Muscle layer of colon (tissue), 2 donors: Measurements from ENCODE around the gene ITGAE.
"Not testable (repeated sequence)": the region's sequence is repeated elsewhere in the genome, so short reads cannot be mapped to it uniquely, and the experiment has no call there.

ENCODE experiments used
- H3K27ac ChIP-seq: one replicate; pipeline ENCODE4 v1.7.0; 2013; ENCODE audit warnings: low read depth, mild to moderate bottlenecking, low read length, moderate library complexity
- H3K27me3 ChIP-seq, 2 donors: one replicate each; pipeline ENCODE4 v1.7.0; 2013; ENCODE audit warnings: low read length in 2 of 2, mild to moderate bottlenecking in 2 of 2; ENCODE audit not compliant: insufficient read depth in 2 of 2, control insufficient read depth in 1 of 2
- H3K36me3 ChIP-seq: one replicate; pipeline ENCODE4 v1.7.0; 2013; ENCODE audit warnings: mild to moderate bottlenecking, low read length; ENCODE audit not compliant: insufficient read depth
- H3K4me1 ChIP-seq: one replicate; pipeline ENCODE4 v1.7.0; 2013; ENCODE audit warnings: mild to moderate bottlenecking, low read length; ENCODE audit not compliant: insufficient read depth
- H3K4me3 ChIP-seq, 2 donors: one replicate each; pipeline ENCODE4 v1.7.0; 2013; ENCODE audit warnings: low read length in 2 of 2, low read depth in 1 of 2, mild to moderate bottlenecking in 1 of 2, moderate library complexity in 1 of 2
- H3K9ac ChIP-seq: one replicate; pipeline ENCODE4 v1.7.0; 2013; ENCODE audit warnings: low read length
- H3K9me3 ChIP-seq: one replicate; pipeline ENCODE4 v1.7.0; 2013; ENCODE audit warnings: mild to moderate bottlenecking, low read length
- donor health status: abdominal sarcoma.
- donor health status: Adenocarcinoma of cecum.

The ITGAE gene

DNA sequence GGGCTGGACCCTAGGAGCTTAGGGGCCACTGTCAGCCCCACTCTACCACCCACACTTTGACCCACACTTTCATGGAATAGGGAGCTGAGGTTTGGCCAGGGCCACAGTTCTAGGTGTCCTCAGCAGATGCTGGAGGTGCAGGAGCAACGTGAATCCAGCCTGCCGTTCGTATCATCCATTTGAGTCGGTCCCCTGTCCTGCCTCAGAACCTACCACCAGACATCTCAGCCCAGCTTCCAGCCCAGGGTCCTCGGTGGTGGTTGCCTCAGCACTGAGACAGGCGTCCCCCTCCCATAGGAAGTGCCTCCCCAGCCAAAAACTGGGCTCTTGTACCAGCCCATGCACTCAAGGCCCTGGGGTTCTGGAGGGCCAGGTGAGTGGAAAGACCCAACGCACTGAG, 359 bp upstream of the ITGAE start:
- H3K4me1 ChIP-seq = peaks cover 10% of the 10 kb centered on the region
- no peak overlapping the region for H3K9ac ChIP-seq
- H3K27ac ChIP-seq = no peak overlapping the region
- no peak overlapping the region for H3K4me3 ChIP-seq
- H3K36me3 ChIP-seq = no peaks in the 10 kb centered on the region
- H3K27me3 ChIP-seq = no peaks in the 10 kb centered on the region
- H3K9me3 ChIP-seq = no peaks in the 10 kb centered on the region

DNA sequence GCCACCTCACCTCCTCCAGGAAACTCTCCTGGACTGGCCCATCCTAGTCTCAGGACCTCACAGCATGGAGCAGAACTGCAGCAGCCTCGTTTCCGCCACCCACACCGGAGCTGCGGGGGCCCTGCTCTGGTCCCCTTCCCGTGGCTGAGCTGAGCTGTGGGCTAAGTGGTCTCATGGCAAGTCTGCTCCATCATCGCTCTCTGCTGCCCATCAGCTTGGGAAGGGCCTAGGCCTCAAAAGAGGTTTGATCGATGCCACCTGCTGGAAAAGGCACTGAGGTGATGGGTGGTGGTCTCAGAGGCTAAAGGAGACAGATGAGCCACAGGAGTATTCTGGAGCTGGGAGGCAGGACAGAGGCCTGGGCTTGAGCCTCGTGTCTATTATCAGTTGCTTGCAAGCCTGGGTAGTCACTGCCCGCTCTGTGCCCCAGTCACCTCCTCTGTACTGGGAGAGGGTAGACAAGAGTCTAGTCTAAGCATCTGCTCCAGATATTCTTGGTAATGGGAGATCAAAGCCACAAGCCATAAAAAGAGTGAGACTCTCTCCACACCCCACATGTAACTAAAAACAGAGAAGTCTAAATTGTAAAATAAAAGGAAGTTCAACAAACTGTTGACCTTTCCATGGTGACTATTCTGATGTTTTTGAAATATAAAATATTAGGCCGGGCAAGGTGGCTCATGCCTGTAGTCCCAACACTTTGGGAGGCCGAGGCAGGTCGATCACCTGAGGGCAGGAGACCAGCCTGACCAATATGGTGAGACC, 1.6 kb downstream of the ITGAE start:
- Histone ChIP-seq H3K4me3 (no peak overlapping the region), H3K27ac (no peak overlapping the region), H3K9me3 (no peaks in the 10 kb centered on the region), H3K27me3 (no peaks in the 10 kb centered on the region), H3K9ac (no peak overlapping the region), H3K4me1 (peaks cover 10% of the 10 kb centered on the region), H3K36me3 (no peaks in the 10 kb centered on the region)

DNA sequence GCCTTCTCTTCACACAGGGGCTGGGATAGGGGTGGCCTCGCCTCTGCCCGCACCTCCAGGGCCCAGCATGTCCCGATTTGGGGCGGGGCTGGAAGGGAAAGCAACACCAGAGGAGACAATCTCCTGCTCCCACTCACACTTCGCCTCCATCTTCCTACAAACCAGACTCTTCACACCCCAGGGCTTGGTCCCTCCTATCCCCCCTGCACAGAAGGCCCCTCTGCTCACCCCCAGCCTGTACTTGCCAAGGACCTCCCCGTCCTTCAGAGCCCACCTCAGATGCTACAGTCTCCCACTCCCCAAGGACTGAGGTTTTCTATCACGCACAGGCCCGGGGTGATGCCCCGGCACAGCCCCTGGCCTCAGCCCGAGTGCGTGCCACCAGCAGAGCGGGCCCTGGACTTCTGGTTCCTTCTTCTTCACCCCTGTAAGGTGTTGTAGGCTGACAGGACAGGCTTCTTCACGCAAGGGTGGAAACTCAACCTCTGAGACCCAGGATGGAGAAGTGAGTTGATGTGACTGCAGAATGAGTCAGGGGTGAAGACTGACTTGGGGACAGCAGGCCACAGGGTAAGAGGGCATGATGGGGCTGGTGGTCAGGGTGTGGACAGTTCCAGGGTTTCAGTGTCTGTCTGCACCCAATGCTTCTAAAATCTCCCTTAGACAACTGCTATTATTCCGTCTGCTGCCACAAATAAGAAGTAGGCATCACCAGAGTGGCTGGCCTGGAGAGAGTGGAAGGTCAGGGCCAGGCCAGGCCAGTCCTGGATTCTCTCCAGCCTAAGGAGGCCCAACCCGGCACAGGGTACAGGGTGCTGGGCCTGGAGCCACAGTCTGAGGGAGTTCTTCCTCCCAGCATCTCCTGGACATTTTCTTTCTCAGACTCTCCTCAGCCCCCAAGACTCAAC, 2.5 kb downstream of the ITGAE start:
- no peak overlapping the region for H3K27ac ChIP-seq
- H3K36me3 ChIP-seq = no peaks in the 10 kb centered on the region
- no peaks in the 10 kb centered on the region for H3K27me3 ChIP-seq
- H3K4me1 ChIP-seq = peaks cover 10% of the 10 kb centered on the region
- no peak overlapping the region for H3K9ac ChIP-seq
- H3K9me3 ChIP-seq = no peaks in the 10 kb centered on the region
- H3K4me3 ChIP-seq = no peak overlapping the region

DNA sequence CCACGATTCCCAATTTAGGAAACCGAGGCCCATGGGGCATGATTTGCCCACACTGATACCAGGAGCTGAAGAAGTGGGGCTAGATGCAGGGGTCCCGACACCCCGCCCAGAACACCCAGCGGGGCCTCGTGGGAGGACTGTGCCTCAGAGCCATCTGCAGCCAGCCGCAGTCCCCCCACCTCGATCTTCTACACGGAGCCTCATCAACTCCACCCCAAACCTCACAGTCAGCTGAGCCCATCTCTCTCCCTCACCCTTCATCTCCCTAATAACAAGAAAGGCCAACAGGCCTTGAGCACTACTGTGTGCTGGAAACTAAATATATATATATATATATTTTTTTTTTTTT, 4.2 kb downstream of the ITGAE start:
- Histone ChIP-seq H3K27me3 (no peaks in the 10 kb centered on the region), H3K36me3 (no peaks in the 10 kb centered on the region), H3K9me3 (no peaks in the 10 kb centered on the region), H3K9ac (no peak overlapping the region), H3K27ac (no peak overlapping the region), H3K4me1 (no peaks in the 10 kb centered on the region), H3K4me3 (no peak overlapping the region)

DNA sequence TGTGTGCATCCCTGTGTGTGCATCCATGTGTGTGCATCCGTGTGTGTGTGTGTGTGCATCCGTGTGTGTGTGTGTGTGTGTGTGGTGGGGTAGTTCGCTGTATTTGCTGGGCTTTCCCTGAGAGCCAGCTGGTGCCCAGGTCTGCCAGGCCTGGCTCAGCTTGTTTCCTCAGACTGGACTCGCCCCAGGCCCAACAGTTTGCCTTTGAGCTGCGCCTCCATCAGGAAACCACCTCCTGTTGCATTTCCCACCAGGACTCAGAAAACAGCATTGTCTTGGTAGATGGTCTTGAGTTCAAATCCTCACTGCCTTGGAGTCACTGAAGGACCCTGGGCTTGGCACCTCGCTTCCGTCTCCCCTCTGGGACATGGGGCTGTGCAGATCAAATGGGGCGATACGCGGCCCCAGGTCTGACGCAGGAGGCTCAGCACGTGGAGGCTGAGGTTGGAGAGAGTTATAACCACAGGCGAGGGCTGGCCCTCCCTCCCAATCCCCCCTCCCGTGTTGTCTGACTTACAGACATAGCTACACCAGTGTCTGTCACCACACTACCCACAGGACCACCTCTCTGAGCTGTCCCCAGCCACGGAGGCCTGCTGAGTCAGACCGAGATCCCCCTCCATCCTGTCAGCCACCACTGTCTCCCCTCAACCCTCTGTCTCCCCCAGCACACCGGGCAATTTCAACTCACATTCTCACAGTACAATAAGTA, 4.7 kb downstream of the ITGAE start:
- Histone ChIP-seq H3K9ac (no peak overlapping the region), H3K9me3 (no peaks in the 10 kb centered on the region), H3K4me1 (no peaks in the 10 kb centered on the region), H3K4me3 (no peak overlapping the region), H3K36me3 (no peaks in the 10 kb centered on the region), H3K27me3 (no peaks in the 10 kb centered on the region), H3K27ac (no peak overlapping the region)

DNA sequence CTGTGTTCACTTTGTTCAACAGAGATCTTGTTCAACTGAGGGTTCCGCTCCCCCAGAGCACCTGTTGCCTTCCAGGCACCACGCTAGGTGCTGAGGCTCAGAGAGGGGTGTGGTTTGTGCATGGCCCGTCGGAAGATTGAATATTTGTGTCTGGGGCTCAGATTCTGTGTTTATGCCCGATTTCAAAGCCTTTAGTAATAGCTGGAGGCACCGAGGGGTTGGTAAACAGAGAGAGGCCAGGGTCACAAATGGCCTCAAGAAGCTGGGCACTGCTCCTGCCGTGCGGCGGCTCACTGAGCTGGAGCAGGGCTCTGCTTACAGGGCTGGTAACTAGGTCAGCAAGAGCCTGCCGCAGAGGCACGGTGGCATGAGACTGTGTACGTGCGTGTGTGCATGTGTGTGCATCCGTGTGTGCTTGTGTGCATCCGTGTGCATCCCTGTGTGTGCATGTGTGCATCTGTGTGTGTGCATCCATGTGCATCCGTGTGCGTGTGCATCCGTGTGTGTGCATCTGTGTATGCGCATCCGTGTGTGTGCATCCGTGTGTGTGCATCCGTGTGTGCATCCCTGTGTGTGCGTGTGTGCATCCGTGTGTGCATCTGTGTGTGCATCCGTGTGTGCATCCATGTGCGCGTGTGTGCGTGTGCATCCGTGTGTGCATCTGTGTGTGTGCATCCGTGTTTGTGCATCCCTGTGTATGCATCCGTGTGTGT, 5.4 kb downstream of the ITGAE start:
- Histone ChIP-seq H3K27me3 (no peaks in the 10 kb centered on the region), H3K36me3 (no peaks in the 10 kb centered on the region), H3K4me1 (no peaks in the 10 kb centered on the region), H3K27ac (no peak overlapping the region), H3K9ac (no peak overlapping the region), H3K4me3 (no peak overlapping the region), H3K9me3 (no peaks in the 10 kb centered on the region)

DNA sequence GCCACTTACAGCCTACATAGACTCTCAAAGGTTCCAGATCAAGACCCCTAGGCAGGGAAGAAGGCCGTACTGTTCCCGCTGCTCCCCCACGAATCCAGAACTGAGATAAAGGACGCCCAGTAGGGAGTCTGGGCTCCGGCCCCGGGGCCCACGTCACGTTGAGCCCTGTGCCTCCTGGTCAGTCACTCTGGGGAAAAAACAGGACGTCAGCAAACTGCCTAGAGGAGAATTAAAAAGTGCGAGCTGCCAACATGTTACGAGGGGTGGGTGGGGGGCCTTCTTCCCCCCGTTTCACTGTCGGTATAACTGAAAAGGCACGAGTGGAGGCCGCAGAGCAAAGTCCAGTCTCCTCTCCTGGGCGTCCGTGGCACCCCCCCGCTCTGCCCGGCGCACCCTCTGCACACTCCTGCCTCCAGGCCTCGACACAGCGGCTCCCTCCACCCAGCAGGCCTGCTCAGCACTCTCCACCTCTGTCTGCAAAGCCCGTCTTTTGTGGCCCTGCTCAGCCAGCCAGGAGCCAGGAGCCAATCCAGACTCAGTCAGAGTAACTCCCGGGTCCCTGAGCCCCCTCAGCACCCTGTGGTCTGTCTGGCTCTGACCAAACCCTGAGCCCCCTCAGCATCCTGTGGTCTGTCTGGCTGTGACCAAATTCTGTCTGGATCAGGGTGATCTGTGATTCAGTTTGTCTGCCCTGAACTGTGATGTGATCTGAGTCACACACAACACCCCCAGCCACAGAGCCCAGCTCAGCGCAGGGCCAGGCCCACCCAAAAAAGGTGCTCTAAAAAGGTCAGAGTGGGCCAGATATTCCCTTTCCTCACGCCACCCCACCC, 6.2 kb downstream of the ITGAE start:
- Histone ChIP-seq H3K27me3 (no peaks in the 10 kb centered on the region), H3K9me3 (no peaks in the 10 kb centered on the region), H3K36me3 (no peaks in the 10 kb centered on the region), H3K27ac (no peak overlapping the region), H3K9ac (no peak overlapping the region), H3K4me1 (no peaks in the 10 kb centered on the region), H3K4me3 (no peak overlapping the region)

DNA sequence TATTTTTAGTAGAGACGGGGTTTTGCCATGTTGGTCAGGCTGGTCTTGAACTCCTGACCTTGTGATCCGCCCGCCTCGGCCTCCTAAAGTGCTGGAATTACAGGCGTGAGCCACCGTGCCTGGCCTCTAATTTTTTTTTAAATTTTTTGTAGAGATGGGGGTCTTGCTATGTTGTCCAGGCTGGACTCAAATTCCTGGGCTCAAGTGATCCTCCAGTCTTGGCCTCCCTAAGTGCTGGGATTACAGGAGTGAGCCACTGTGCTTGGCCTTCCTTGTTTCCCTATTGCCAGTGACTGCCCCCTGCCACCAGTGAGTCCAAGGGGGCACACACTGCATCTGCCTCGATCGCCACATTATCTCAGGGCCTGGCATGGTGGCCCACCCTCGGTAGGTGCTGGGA, 6.8 kb downstream of the ITGAE start:
- not testable (repeated sequence) for H3K36me3 ChIP-seq, H3K4me1 ChIP-seq, H3K27me3 ChIP-seq, H3K27ac ChIP-seq, H3K9ac ChIP-seq, H3K9me3 ChIP-seq, H3K4me3 ChIP-seq

DNA sequence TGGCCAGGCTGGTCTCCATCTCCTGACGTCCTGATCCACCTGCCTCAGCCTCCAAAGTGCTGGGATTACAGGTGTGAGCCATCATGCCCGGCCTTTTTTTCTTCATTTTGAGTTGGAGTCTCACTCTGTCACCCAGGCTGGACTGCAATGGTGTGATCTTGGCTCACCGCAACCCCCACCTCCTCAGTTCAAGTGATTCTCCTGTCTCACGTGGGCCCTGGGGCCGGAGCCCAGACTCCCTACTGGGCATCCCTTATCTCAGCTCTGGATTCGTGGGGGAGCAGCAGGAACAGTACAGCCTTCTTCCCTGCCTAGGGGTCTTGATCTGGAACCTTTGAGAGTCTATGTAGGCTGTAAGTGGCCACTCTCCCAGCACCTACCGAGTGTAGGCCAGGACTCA, 7.7 kb downstream of the ITGAE start:
- H3K27me3 ChIP-seq, H3K36me3 ChIP-seq, H3K4me1 ChIP-seq, H3K27ac ChIP-seq, H3K4me3 ChIP-seq, H3K9me3 ChIP-seq, H3K9ac ChIP-seq: not testable (repeated sequence)

DNA sequence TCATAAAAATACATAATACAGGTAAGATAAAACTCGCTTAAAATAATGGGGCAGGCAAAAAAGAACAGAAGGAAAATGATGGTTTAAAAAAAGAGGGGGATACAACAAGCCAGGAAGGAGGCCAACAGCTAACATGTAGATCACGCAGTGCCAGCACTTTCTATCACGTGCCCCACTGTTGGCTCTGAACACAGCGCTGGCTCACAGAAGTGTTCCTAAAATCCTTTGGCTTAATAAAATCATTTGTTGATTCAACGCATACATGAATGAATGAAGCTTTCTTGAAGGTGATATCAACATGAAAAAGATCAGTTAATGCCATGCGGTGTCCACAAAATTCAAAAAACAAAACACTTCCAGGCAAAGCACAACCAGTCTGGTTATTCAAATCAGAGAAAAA, 8.5 kb downstream of the ITGAE start:
- no peaks in the 10 kb centered on the region for H3K9me3 ChIP-seq
- H3K27ac ChIP-seq = no peak overlapping the region
- no peaks in the 10 kb centered on the region for H3K36me3 ChIP-seq
- no peak overlapping the region for H3K4me3 ChIP-seq
- no peaks in the 10 kb centered on the region for H3K27me3 ChIP-seq
- H3K9ac ChIP-seq = no peak overlapping the region
- H3K4me1 ChIP-seq = no peaks in the 10 kb centered on the region
